ENCODE measurements around the gene STOM. TPM values are rescaled to one million over a fixed set of nuclear protein-coding genes. Genes with fewer than 3 reads are reported as not detected.
A peak's percentile ranks its signal among the peaks of the same experiment; 100 is the strongest.

Gene STOM, protein sequence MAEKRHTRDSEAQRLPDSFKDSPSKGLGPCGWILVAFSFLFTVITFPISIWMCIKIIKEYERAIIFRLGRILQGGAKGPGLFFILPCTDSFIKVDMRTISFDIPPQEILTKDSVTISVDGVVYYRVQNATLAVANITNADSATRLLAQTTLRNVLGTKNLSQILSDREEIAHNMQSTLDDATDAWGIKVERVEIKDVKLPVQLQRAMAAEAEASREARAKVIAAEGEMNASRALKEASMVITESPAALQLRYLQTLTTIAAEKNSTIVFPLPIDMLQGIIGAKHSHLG
- total RNA-seq = 100 to 1,000 TPM in 2 of 4 donors, 10 to 100 TPM in 2; 78.2 to 195 (median 111) TPM

DNA sequence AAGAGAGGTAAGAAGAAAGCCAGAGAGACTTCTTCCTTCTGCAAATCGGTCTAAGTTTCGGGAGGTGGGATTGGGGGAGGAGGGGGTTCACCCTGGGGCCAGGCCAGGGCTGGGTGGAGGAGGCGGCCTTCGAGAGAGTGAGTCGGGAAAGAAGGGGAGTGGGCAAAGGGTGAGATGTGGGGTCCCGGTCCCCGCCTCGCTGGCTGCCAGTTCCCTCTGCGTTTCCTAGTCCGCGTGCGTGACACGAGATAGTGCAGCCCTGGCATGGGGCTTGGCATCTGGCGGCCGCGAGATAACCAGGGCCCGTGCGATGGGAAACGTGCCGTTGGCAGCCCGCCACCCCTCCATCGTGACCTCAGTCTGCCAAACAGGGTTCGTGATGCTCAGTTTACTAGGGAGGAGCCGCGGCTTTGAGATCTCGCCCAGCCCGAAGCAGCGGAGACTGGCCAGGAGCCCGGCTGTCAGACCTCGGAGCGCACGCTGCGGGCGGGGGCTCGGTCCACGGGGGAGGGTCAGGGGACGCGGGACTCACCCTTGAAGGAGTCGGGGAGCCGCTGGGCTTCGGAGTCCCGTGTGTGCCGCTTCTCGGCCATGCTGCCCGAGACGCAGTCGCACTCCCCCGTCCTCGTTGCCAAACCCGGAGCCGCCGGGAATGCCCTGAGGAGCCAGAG is at the start of gene STOM:
Gene STOM, minus strand, starts transcription at position 656 of the 671 bp plus-strand sequence. Its CDS starts 63 bp downstream, at position 593.
- peak within 1 kb of the TSS; percentile 92 to 96 (median 92) for H3K27ac ChIP-seq
- peak; percentile 81 for DNase-seq
- peak within 1 kb of the TSS; percentile 33 to 53 (median 44) for H3K4me3 ChIP-seq
- H3K36me3 ChIP-seq = no peaks in the 10 kb centered on the region
- TF ChIP-seq POLR2A (IDR thresholded peaks at IDR 0.05) (peak; percentile 96), POLR2AphosphoS5 (IDR thresholded peaks at IDR 0.05) (peak; percentile 98 to 99 (median 98)), EP300 (IDR thresholded peaks at IDR 0.05; ENCODE audit: low read depth) (no peak)
- TF ChIP-seq, protein P1, sequence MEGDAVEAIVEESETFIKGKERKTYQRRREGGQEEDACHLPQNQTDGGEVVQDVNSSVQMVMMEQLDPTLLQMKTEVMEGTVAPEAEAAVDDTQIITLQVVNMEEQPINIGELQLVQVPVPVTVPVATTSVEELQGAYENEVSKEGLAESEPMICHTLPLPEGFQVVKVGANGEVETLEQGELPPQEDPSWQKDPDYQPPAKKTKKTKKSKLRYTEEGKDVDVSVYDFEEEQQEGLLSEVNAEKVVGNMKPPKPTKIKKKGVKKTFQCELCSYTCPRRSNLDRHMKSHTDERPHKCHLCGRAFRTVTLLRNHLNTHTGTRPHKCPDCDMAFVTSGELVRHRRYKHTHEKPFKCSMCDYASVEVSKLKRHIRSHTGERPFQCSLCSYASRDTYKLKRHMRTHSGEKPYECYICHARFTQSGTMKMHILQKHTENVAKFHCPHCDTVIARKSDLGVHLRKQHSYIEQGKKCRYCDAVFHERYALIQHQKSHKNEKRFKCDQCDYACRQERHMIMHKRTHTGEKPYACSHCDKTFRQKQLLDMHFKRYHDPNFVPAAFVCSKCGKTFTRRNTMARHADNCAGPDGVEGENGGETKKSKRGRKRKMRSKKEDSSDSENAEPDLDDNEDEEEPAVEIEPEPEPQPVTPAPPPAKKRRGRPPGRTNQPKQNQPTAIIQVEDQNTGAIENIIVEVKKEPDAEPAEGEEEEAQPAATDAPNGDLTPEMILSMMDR (IDR thresholded peaks at IDR 0.05) = no peak
- H3K4me1 ChIP-seq = peaks cover 28 to 76% (median 48%) of the 10 kb centered on the region in 4 donors
- H3K27me3 ChIP-seq = no peaks in the 10 kb centered on the region
- H3K9me3 ChIP-seq = no peaks in the 10 kb centered on the region
- intact Hi-C loops (cut with DNase I; ENCODE audit: low total_unique reads) = loop anchor here (5.0 kb wide), 1 partner anchor 47 kb away; no protein-coding TSS in a partner anchor
- whole genome bisulfite sequencing, 2 donors (ENCODE audit: low coverage in 1 of 2) = 3 to 9% methylated on average over 12 to 44 of the region's 52 CpGs
- in situ Hi-C loops (cut with MboI; ENCODE audit: low pct_ligation_motif_present in 1 of 4, low pct_unique_long_range_greater_than_20kb in 1 of 4, low sequenced_read_pairs in 3 of 4) = no loop called here

DNA sequence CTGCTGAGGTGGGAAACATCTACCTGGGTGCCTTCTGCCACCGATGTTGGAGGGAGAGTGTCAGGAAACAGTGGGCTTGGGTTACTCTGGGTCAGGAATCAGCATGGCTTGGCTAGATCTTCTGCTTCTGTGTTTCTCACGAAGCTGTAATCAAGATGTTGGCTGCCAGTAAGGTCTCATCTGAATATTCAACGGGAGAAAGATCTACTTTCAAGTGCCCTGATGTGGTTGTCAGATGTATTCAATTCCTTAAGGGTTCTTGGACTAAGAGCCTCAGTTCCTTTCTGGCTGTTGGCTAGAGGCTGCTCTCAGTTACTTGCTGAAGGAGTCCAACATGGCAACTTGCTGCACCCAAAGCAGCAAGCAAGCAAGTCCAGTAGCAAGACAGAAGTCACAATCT is 41.9 kb upstream of the STOM start:
- no peaks in the 10 kb centered on the region for H3K36me3 ChIP-seq
- WGBS, 2 donors (ENCODE audit: low coverage in 1 of 2) = 80 to 100% methylated on average over 3 of the region's 3 CpGs
- TF ChIP-seq POLR2AphosphoS5 (IDR thresholded peaks at IDR 0.05) = no peak
- no peak for TF ChIP-seq POLR2A (IDR thresholded peaks at IDR 0.05)
- TF ChIP-seq, protein P1 (IDR thresholded peaks at IDR 0.05) = no peak
- no peak for TF ChIP-seq EP300 (IDR thresholded peaks at IDR 0.05; ENCODE audit: low read depth)
- in situ Hi-C loops (cut with MboI; ENCODE audit: low pct_ligation_motif_present in 1 of 4, low pct_unique_long_range_greater_than_20kb in 1 of 4, low sequenced_read_pairs in 3 of 4) (no loop called here), intact Hi-C loops (cut with DNase I; ENCODE audit: low total_unique reads) (no loop called here)
- H3K27me3 ChIP-seq = no peaks in the 10 kb centered on the region
- H3K27ac ChIP-seq = no peak overlapping the region
- no peaks in the 10 kb centered on the region for H3K4me1 ChIP-seq
- no peak for DNase-seq
- H3K9me3 ChIP-seq = no peaks in the 10 kb centered on the region
- no peak overlapping the region for H3K4me3 ChIP-seq

DNA sequence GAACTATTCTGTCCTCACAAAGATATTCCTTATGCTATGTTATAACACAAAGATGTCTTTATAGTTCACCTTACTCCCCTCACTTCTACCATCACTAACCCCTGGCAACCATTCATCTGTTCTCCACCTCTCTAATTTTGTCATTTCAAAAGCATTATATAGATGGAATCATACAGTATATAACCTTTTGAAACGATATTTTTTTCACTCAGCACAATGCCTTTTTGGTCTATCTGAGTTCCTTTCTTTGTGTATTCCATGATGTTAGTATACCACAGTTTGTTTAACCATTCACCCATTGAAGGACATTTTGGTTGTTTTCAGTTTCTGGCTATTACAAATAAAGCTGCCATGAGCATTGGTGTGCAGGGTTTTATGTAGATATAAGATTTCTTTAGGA is 35.8 kb upstream of the STOM start:
- intact Hi-C loops (cut with DNase I; ENCODE audit: low total_unique reads) = no loop called here
- DNase-seq = no peak
- in situ Hi-C loops (cut with MboI; ENCODE audit: low pct_ligation_motif_present in 1 of 4, low pct_unique_long_range_greater_than_20kb in 1 of 4, low sequenced_read_pairs in 3 of 4) = no loop called here

DNA sequence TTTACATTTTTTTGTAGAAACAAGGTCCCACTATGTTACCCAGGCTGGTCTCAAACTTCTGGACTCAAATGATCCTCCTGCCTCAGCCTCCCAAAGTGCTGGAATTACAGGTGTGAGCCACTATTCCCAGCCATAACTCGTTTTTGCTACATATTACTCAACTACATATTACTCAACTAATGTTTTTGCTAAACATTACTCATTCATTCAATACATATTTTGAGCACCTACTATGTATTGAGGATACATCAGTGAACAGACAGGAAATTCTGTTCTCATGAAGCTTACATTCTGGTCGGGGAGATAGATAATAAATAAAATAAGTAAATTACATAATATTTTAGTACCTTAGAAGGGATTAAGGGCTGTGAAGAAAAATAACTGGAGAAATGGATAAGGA is 34.9 kb upstream of the STOM start:
- in situ Hi-C loops (cut with MboI; ENCODE audit: low pct_ligation_motif_present in 1 of 4, low pct_unique_long_range_greater_than_20kb in 1 of 4, low sequenced_read_pairs in 3 of 4) (no loop called here), intact Hi-C loops (cut with DNase I; ENCODE audit: low total_unique reads) (loop anchor here (5.0 kb wide), 1 partner anchor 88 kb away; no protein-coding TSS in a partner anchor)
- Histone ChIP-seq H3K36me3 (no peaks in the 10 kb centered on the region), H3K4me3 (no peak overlapping the region), H3K27ac (no peak overlapping the region), H3K27me3 (no peaks in the 10 kb centered on the region), H3K4me1 (no peaks in the 10 kb centered on the region), H3K9me3 (no peaks in the 10 kb centered on the region)
- DNase-seq = no peak
- 68 to 70% methylated on average over 2 of the region's 2 CpGs for WGBS, 2 donors (ENCODE audit: low coverage in 1 of 2)
- no peak for TF ChIP-seq EP300 (IDR thresholded peaks at IDR 0.05; ENCODE audit: low read depth)
- no peak for TF ChIP-seq POLR2AphosphoS5 (IDR thresholded peaks at IDR 0.05)
- no peak for TF ChIP-seq POLR2A (IDR thresholded peaks at IDR 0.05)
- TF ChIP-seq, protein P1 (IDR thresholded peaks at IDR 0.05) = no peak

More for the DNA sequence above, 35.8 kb upstream of the STOM start:
- Histone ChIP-seq H3K9me3 (no peaks in the 10 kb centered on the region), H3K4me1 (no peaks in the 10 kb centered on the region), H3K27ac (no peak overlapping the region), H3K4me3 (no peak overlapping the region), H3K27me3 (no peaks in the 10 kb centered on the region), H3K36me3 (no peaks in the 10 kb centered on the region)
- WGBS, 2 donors (ENCODE audit: low coverage in 1 of 2) = 14 to 74% methylated on average over 1 of the region's 1 CpG
- TF ChIP-seq POLR2A (IDR thresholded peaks at IDR 0.05) (no peak), POLR2AphosphoS5 (IDR thresholded peaks at IDR 0.05) (no peak), EP300 (IDR thresholded peaks at IDR 0.05; ENCODE audit: low read depth) (no peak)
- TF ChIP-seq, protein P1 (IDR thresholded peaks at IDR 0.05) = no peak
